ENCODE measurements around the gene FRMD4A. TPM values are rescaled to one million over a fixed set of nuclear protein-coding genes. Genes with fewer than 3 reads are reported as not detected.
"Not testable (repeated sequence)": the region's sequence is repeated elsewhere in the genome, so short reads cannot be mapped to it uniquely, and the experiment has no call there.

Gene FRMD4A
- total RNA-seq, 2 donors from 2014 or later: 18.9 to 46.1 TPM

DNA sequence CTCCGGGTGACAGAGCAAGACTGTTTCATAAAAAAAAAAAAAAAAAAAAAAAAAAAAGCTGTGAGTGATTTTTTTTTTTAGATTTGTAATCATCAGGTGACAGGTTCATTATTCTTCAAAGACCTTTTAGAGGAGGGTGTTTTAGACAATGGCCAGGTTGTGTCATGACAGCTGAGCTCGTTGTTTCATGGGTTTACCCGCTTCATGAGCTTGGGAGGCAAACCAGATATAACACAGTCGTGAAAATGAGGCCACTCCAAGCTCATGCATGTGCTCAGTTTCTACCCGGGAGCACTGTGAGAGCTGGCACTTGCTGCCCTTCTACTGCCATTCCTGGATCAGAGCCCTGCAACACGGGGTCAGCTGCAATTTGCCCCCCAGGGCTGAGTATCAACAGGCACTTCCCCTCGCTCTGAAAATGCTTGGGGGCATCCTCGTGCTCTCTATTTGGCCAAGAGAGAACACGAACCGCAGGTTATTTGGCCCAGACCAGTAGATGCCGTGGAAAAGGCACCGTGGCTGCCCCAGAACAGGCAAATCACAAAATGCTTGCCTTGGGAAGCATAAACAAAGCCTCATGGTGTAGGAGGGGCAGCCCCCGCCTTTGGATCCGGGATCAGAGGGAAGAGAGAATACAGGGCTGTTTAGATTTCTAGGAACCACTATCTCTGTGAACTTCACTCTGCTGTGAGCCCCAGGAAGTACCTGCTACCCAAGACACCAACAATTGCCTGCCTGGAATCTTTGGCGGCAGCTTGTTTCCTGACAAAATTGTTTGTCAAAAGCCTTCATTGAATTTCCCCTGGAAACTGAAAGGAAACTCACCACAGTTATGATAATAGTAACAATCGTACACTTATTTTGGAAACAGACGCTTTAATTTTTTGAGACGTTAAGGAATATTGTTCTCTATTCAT lies 371.0 kb downstream of the FRMD4A start:
- H3K4me1 ChIP-seq: no peaks in the 10 kb centered on the region
- 59% methylated on average over 15 to 18 of the region's 18 CpGs for WGBS, 2 donors
- DNase-seq (no peak), ATAC-seq (peak; percentile 21)
- no peaks in the 10 kb centered on the region for H3K36me3 ChIP-seq (replicated peaks in 1 of 2; ENCODE audit: insufficient read depth in 1 of 2, low read depth in 2 of 2)
- no peak overlapping the region for H3K4me3 ChIP-seq
- H3K27ac ChIP-seq: no peak overlapping the region
- H3K27me3 ChIP-seq: no peaks in the 10 kb centered on the region
- H3K9me3 ChIP-seq: no peaks in the 10 kb centered on the region
- TF ChIP-seq, protein P1, sequence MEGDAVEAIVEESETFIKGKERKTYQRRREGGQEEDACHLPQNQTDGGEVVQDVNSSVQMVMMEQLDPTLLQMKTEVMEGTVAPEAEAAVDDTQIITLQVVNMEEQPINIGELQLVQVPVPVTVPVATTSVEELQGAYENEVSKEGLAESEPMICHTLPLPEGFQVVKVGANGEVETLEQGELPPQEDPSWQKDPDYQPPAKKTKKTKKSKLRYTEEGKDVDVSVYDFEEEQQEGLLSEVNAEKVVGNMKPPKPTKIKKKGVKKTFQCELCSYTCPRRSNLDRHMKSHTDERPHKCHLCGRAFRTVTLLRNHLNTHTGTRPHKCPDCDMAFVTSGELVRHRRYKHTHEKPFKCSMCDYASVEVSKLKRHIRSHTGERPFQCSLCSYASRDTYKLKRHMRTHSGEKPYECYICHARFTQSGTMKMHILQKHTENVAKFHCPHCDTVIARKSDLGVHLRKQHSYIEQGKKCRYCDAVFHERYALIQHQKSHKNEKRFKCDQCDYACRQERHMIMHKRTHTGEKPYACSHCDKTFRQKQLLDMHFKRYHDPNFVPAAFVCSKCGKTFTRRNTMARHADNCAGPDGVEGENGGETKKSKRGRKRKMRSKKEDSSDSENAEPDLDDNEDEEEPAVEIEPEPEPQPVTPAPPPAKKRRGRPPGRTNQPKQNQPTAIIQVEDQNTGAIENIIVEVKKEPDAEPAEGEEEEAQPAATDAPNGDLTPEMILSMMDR (IDR thresholded peaks at IDR 0.05): no peak
- no peak for TF ChIP-seq POLR2A (IDR thresholded peaks at IDR 0.05)
- intact Hi-C loops (cut with DNase I): no loop called here

DNA sequence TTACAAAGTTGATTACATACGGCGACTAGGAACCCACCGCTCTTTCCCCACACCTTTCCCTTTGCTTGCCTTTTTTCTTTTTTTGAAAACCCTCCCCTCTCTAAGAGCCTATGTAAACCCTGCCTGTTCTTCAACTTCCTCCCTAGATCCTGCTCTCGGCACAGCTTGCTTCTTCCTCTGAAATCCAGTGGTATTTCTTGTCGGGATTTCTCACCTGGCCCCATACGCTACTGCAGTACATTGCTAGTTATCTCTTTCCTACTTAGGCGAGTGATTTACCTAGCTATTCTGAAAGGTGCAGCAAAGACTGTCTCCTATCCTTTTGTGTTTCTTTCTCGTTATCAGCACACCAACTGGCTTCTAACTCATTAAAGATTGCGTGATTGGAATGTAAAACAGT lies 372.9 kb downstream of the FRMD4A start:
- no peak for ATAC-seq
- H3K4me1 ChIP-seq: no peaks in the 10 kb centered on the region
- no peaks in the 10 kb centered on the region for H3K9me3 ChIP-seq

DNA sequence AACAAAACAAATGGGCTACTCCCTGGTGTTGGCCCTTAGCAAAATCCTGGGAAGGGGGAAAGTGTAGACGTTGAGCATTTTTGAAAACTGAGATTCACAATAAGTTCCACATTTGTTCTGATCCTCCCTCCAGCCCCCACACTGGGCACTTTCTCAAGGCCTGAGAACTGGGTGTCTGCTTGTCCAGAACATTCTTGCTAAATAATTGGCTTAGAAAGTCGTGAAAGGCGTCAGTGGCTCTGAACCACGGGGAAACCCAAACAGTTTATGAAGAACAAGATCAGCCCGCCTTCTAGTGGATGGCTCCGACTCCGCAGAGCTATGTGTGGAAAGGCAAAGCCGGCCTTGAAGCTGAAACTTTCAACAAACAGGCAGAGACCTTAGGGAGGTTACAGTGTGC lies 373.9 kb downstream of the FRMD4A start:
- no peaks in the 10 kb centered on the region for H3K4me1 ChIP-seq
- ATAC-seq (peak; percentile 62), DNase-seq (peak; percentile 18 to 50 (median 27))
- TF ChIP-seq, protein P1 (IDR thresholded peaks at IDR 0.05): peak in 1 of 7 experiments; percentile 3
- TF ChIP-seq POLR2A (IDR thresholded peaks at IDR 0.05): no peak
- no peaks in the 10 kb centered on the region for H3K36me3 ChIP-seq (replicated peaks in 1 of 2; ENCODE audit: insufficient read depth in 1 of 2, low read depth in 2 of 2)
- intact Hi-C loops (cut with DNase I): no loop called here
- H3K27ac ChIP-seq: no peak overlapping the region
- WGBS, 2 donors: 65 to 73% methylated on average over 8 of the region's 8 CpGs
- H3K4me3 ChIP-seq: no peak overlapping the region
- no peaks in the 10 kb centered on the region for H3K9me3 ChIP-seq
- H3K27me3 ChIP-seq: no peaks in the 10 kb centered on the region

More for the DNA sequence above, 372.9 kb downstream of the FRMD4A start:
- H3K27ac ChIP-seq: no peak overlapping the region
- no peaks in the 10 kb centered on the region for H3K36me3 ChIP-seq (replicated peaks in 1 of 2; ENCODE audit: insufficient read depth in 1 of 2, low read depth in 2 of 2)
- H3K4me3 ChIP-seq: no peak overlapping the region
- no peak for TF ChIP-seq POLR2A (IDR thresholded peaks at IDR 0.05)
- TF ChIP-seq, protein P1 (IDR thresholded peaks at IDR 0.05): no peak
- no peak for DNase-seq
- intact Hi-C loops (cut with DNase I): no loop called here
- WGBS, 2 donors: 86 to 88% methylated on average over 9 of the region's 9 CpGs
- H3K27me3 ChIP-seq: no peaks in the 10 kb centered on the region

DNA sequence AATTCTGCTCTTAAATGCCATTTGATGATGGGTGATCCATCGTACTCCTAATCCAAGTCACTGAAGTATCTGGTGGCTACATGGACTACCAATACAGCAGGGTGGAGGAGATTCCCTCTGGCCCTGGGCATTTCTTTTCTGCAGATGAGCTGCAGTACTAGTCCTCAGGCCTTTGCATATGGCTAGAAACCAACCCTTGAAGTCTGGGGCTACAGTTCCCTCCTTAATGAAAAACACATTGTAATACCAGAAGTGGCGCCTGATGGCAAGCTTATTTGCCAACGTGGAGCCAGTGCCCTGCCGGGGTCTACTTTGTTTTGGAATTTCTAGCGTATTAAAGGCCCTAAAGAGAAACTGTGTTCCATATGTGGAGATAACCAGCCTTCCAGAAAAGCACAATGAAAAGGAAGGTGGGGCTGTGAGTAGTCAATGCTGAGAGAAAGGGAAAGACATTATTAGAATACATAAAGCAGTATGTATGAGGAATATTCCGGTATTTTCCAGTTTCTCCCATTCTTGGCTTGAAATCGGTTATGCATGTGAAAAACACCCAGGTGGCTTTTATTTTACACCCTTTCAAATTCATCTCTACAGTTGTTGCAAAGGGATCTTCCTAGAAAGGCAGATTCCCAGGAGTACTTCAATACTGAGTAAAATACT lies 375.2 kb downstream of the FRMD4A start:
- Histone ChIP-seq H3K4me3 (no peak overlapping the region), H3K36me3 (replicated peaks in 1 of 2; ENCODE audit: insufficient read depth in 1 of 2, low read depth in 2 of 2) (no peaks in the 10 kb centered on the region), H3K9me3 (no peaks in the 10 kb centered on the region), H3K27ac (no peak overlapping the region), H3K4me1 (no peaks in the 10 kb centered on the region), H3K27me3 (no peaks in the 10 kb centered on the region)
- WGBS, 2 donors: 82 to 88% methylated on average over 7 of the region's 7 CpGs
- DNase-seq: no peak
- intact Hi-C loops (cut with DNase I): no loop called here
- ATAC-seq: no peak
- TF ChIP-seq POLR2A (IDR thresholded peaks at IDR 0.05): no peak
- TF ChIP-seq, protein P1 (IDR thresholded peaks at IDR 0.05): no peak

DNA sequence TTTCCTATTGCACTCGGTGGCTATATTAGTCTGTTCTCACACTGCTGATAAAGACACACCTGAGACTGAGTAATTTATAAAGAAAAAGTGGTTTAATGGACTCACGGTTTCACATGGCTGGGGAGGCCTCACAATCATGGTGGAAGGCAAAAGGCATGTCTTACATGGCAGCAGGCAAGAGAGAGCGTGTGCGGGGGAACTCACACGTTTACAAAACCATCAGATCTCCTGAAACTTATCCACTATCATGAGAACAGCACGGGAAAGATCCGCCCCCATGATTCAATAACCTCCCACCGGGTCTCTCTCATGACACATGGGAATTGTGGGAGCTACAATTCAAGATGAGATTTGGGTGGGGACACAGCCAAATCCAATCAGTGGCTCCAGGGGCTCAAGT lies 376.5 kb downstream of the FRMD4A start:
- intact Hi-C loops (cut with DNase I); H3K27ac ChIP-seq; H3K9me3 ChIP-seq; H3K4me3 ChIP-seq; ATAC-seq; H3K4me1 ChIP-seq; H3K27me3 ChIP-seq; DNase-seq; H3K36me3 ChIP-seq (replicated peaks in 1 of 2; ENCODE audit: insufficient read depth in 1 of 2, low read depth in 2 of 2): not testable (repeated sequence)
- WGBS, 2 donors: 90 to 93% methylated on average over 8 of the region's 8 CpGs
